CD14-positive monocyte (primary cell): ENCODE measurements around the gene SAMD4B. TPM values are rescaled to one million over a fixed set of nuclear protein-coding genes. Genes with fewer than 3 reads are reported as not detected.

Experiments
- DNase-seq, 3 donors: peaks; one replicate each; pipeline ENCODE4 v3.0.0-alpha.2; 2011 to 2022
- H2AFZ ChIP-seq: 2 replicates; pipeline ENCODE4 v1.6.0; 2012; ENCODE audit warnings: mild to moderate bottlenecking, low read depth, low read length, inconsistent platforms; ENCODE audit not compliant: insufficient read depth, poor library complexity, severe bottlenecking
- H3K27ac ChIP-seq, 2 donors: 1 replicate in 1 of 2; 2 replicates in 1 of 2; pipeline ENCODE4 v1.5.1; 2012 to 2013; ENCODE audit warnings: low read length in 2 of 2, control low read depth in 1 of 2, inconsistent platforms in 1 of 2, low read depth in 1 of 2, mild to moderate bottlenecking in 1 of 2
- H3K27me3 ChIP-seq, 2 donors: one replicate each; pipeline versions ENCODE4 v1.6.0 to v1.6.1; 2011 to 2013; ENCODE audit warnings: low read length in 2 of 2; ENCODE audit not compliant: control insufficient read depth in 2 of 2, insufficient read depth in 2 of 2
- H3K36me3 ChIP-seq, 2 donors: replicated peaks in 1 of 2; 1 replicate in 1 of 2; 2 replicates in 1 of 2; pipeline versions ENCODE4 v1.5.1 to v1.6.1; 2012 to 2013; ENCODE audit warnings: low read length in 2 of 2, control low read depth in 1 of 2, inconsistent platforms in 1 of 2, mild to moderate bottlenecking in 1 of 2; ENCODE audit not compliant: insufficient read depth in 2 of 2, control insufficient read depth in 1 of 2
- H3K4me1 ChIP-seq, 2 donors: 1 replicate in 1 of 2; 2 replicates in 1 of 2; pipeline versions ENCODE4 v1.5.1 to v1.6.1; 2012 to 2013; ENCODE audit warnings: low read length in 2 of 2, control low read depth in 1 of 2, inconsistent platforms in 1 of 2, mild to moderate bottlenecking in 1 of 2, moderate library complexity in 1 of 2; ENCODE audit not compliant: insufficient read depth in 2 of 2, control insufficient read depth in 1 of 2
- H3K4me2 ChIP-seq: replicated peaks from 2 replicates; pipeline ENCODE3; 2012; ENCODE audit warnings: low read length, moderate library complexity, mild to moderate bottlenecking; ENCODE audit not compliant: poor library complexity, severe bottlenecking; ENCODE audit errors: extremely low read depth
- H3K4me3 ChIP-seq, 3 experiments: fragments of 200-600 bp in 1 of 3; sonication (generic) in 1 of 3; replicated peaks in 1 of 3; 1 replicate in 2 of 3; 2 replicates in 1 of 3; pipeline ENCODE4 v1.5.1; 2011 to 2013; ENCODE audit warnings: low read length in 3 of 3, mild to moderate bottlenecking in 3 of 3, control low read depth in 2 of 3, low read depth in 2 of 3, inconsistent platforms in 1 of 3, moderate library complexity in 1 of 3
- H3K79me2 ChIP-seq: 2 replicates; pipeline ENCODE4 v1.6.0; 2012; ENCODE audit warnings: mild to moderate bottlenecking, control low read depth, inconsistent platforms, low read length, moderate library complexity; ENCODE audit not compliant: insufficient read depth
- H3K9ac ChIP-seq: 2 replicates; pipeline ENCODE4 v1.6.0; 2017; ENCODE audit warnings: low read length, mild to moderate bottlenecking; ENCODE audit not compliant: insufficient read depth, poor library complexity, severe bottlenecking
- H3K9me3 ChIP-seq, 2 donors: replicated peaks in 1 of 2; 1 replicate in 1 of 2; 2 replicates in 1 of 2; pipeline versions ENCODE4 v1.5.1 to v1.6.1; 2012 to 2013; ENCODE audit warnings: low read length in 2 of 2, control low read depth in 1 of 2; ENCODE audit not compliant: control insufficient read depth in 1 of 2, insufficient read depth in 1 of 2
- H4K20me1 ChIP-seq: 2 replicates; pipeline ENCODE4 v1.6.0; 2012; ENCODE audit warnings: mild to moderate bottlenecking, low read length, control low read depth, moderate library complexity; ENCODE audit not compliant: insufficient read depth
- H3K27ac Mint-ChIP-seq, 7 donors: one replicate each; pipeline ENCODE4 v1.8.0; 2020; ENCODE audit warnings: mild to moderate bottlenecking in 7 of 7, mixed read lengths in 7 of 7, moderate library complexity in 6 of 7, inconsistent platforms in 2 of 7
- H3K27me3 Mint-ChIP-seq, 3 donors: one replicate each; pipeline ENCODE4 v1.8.0; 2021 to 2022; ENCODE audit warnings: low read depth in 3 of 3, mild to moderate bottlenecking in 3 of 3, mixed read lengths in 3 of 3, moderate library complexity in 3 of 3, inconsistent platforms in 1 of 3
- H3K36me3 Mint-ChIP-seq, 2 donors: one replicate each; pipeline ENCODE4 v1.8.0; 2020; ENCODE audit warnings: mixed read lengths in 2 of 2, inconsistent platforms in 1 of 2, mild to moderate bottlenecking in 1 of 2
- H3K4me1 Mint-ChIP-seq: one replicate; pipeline ENCODE4 v1.8.0; 2020; ENCODE audit warnings: mild to moderate bottlenecking, mixed read lengths
- H3K4me3 Mint-ChIP-seq, 2 donors: one replicate each; pipeline ENCODE4 v1.8.0; 2020; ENCODE audit warnings: mild to moderate bottlenecking in 2 of 2, mixed read lengths in 2 of 2, moderate library complexity in 1 of 2
- H3K9me3 Mint-ChIP-seq, 7 donors: one replicate each; pipeline ENCODE4 v1.8.0; 2020 to 2022; ENCODE audit warnings: mixed read lengths in 7 of 7, mild to moderate bottlenecking in 6 of 7, moderate library complexity in 6 of 7, inconsistent platforms in 2 of 7
- CTCF ChIP-seq: fragments of 200-600 bp; IDR thresholded peaks from one replicate; pipeline ENCODE4 v1.8.0; 2022; ENCODE audit warnings: antibody characterized with exemption, mild to moderate bottlenecking
- WGBS: methylation state at CpG from one replicate; pipeline ENCODE4 v1.1.5; 2013; ENCODE audit warnings: missing lambda C conversion rate; ENCODE audit not compliant: insufficient coverage; 5-methylcytosine and 5-hydroxymethylcytosine counted together
- intact Hi-C, 2 donors: fragments of 100-400 bp; cut with micrococcal nuclease; formaldehyde crosslinking; loops; one replicate each; pipeline versions ENCODE4 v1.15.0 to v1.15.1; 2023
- polyA plus RNA-seq, 3 donors: library from polyadenylated mRNA; depleted of rRNA in 1 of 3; unstranded in 2 of 3; stranded (reverse) in 1 of 3; fragments of 300-500 nt in 2 of 3; fragments of >200 nt in 1 of 3; fragmentation: Illumina TruSeq in 2 of 3; gene quantifications; 1 replicate in 2 of 3; 2 replicates in 1 of 3; pipeline ENCODE4 v1.2.3, GENCODE V29; 2012 to 2021

SAMD4B gene
- polyA plus RNA-seq, 3 donors = 4.5 to 56.6 (median 5.6) TPM

DNA sequence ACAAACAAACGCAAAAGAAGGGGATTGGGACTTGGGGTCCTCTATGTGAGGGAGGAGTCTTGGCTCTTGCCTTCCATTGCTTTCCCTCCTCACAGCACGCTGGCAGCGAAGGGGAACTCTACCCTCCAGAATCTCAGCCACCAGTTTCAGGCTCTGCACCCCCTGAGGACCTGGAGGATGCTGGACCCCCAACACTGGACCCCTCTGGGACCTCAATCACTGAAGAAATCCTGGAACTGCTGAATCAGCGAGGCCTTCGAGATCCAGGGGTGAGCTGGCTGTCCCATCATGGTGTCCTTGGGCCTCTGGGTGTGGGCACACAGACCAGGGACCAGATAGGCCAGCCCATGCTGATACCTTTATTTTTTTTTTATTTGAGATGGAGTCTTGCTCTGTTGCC, 79.8 kb downstream of the SAMD4B start:
- H3K4me3 ChIP-seq = no peak overlapping the region
- peaks cover 33% of the 10 kb centered on the region for H4K20me1 ChIP-seq
- H3K4me1 Mint-ChIP-seq = peaks cover 3% of the 10 kb centered on the region
- no peak overlapping the region for H3K4me3 Mint-ChIP-seq
- peaks cover 30 to 54% of the 10 kb centered on the region in 2 donors for H3K36me3 ChIP-seq
- H3K9me3 Mint-ChIP-seq = peaks cover 0 to 2% (median 0%) of the 10 kb centered on the region in 7 donors
- H3K27me3 ChIP-seq = no peaks in the 10 kb centered on the region
- no peaks in the 10 kb centered on the region for H3K79me2 ChIP-seq
- DNase-seq = peak in 1 of 3 donors; percentile 35
- no peaks in the 10 kb centered on the region for H3K4me1 ChIP-seq
- peaks cover 42 to 58% of the 10 kb centered on the region in 2 donors for H3K36me3 Mint-ChIP-seq
- no peaks in the 10 kb centered on the region for H3K9me3 ChIP-seq
- H3K27ac Mint-ChIP-seq = peak overlapping the region in 3 of 7 donors; percentile 37 to 74 (median 67)
- H3K27ac ChIP-seq = no peak overlapping the region
- H3K4me2 ChIP-seq = no peak overlapping the region
- 100% methylated on average over 2 of the region's 5 CpGs for WGBS
- intact Hi-C loops = no loop called here
- no peak overlapping the region for H2AFZ ChIP-seq
- no peak overlapping the region for H3K9ac ChIP-seq
- peaks cover 0 to 1% (median 0%) of the 10 kb centered on the region in 3 donors for H3K27me3 Mint-ChIP-seq
- no peak for TF ChIP-seq CTCF

- H4K20me1 ChIP-seq = peaks cover 22% of the 10 kb centered on the region
- H3K36me3 Mint-ChIP-seq = peaks cover 37 to 49% of the 10 kb centered on the region in 2 donors
- no peak overlapping the region for H3K9ac ChIP-seq
- intact Hi-C loops = no loop called here
- TF ChIP-seq CTCF = no peak
- H3K4me2 ChIP-seq = no peak overlapping the region
- no peak overlapping the region for H3K4me3 Mint-ChIP-seq
- peaks cover 1% of the 10 kb centered on the region for H3K4me1 Mint-ChIP-seq
- peaks cover 0 to 2% of the 10 kb centered on the region in 2 donors for H3K27me3 ChIP-seq
- H3K79me2 ChIP-seq = no peaks in the 10 kb centered on the region
- peaks cover 0 to 2% (median 0%) of the 10 kb centered on the region in 7 donors for H3K9me3 Mint-ChIP-seq
- H3K27ac ChIP-seq = no peak overlapping the region
- H3K27me3 Mint-ChIP-seq = peaks cover 0 to 4% (median 1%) of the 10 kb centered on the region in 3 donors
- peaks cover 30 to 52% of the 10 kb centered on the region in 2 donors for H3K36me3 ChIP-seq
- no peaks in the 10 kb centered on the region for H3K9me3 ChIP-seq
- H3K27ac Mint-ChIP-seq = peak overlapping the region in 4 of 7 donors; percentile 5 to 80 (median 60)
- no peak overlapping the region for H2AFZ ChIP-seq
- H3K4me1 ChIP-seq = no peaks in the 10 kb centered on the region
- 92% methylated on average over 22 of the region's 35 CpGs for WGBS
- no peak for DNase-seq
- no peak overlapping the region for H3K4me3 ChIP-seq
Observed at GRCh38 chr19:39423258-39424086, 81.3 kb downstream of the SAMD4B start.
